Ascending aorta (tissue), 2 donors: Measurements from ENCODE around the gene FILIP1L. TPM values are rescaled to one million over a fixed set of nuclear protein-coding genes. Genes with fewer than 3 reads are reported as not detected.

Experiments used
- DNase-seq, 2 donors: peaks; one replicate each; pipeline ENCODE4 v3.0.0-alpha.2; 2019; ENCODE audit warnings: low spot score in 2 of 2
- H3K27ac ChIP-seq, 2 donors: fragments of 200-600 bp; sonication (generic); one replicate each; pipeline ENCODE4 v1.5.1; 2016 to 2017; ENCODE audit warnings: mild to moderate bottlenecking in 1 of 2
- H3K27me3 ChIP-seq: fragments of 200-600 bp; sonication (generic); one replicate; pipeline ENCODE4 v1.5.1; 2017
- H3K36me3 ChIP-seq, 2 donors: fragments of 200-600 bp; sonication (generic); one replicate each; pipeline ENCODE4 v1.5.1; 2016
- H3K4me1 ChIP-seq, 2 donors: fragments of 200-600 bp; sonication (generic); one replicate each; pipeline ENCODE4 v1.5.1; 2016 to 2017; ENCODE audit warnings: mild to moderate bottlenecking in 1 of 2
- H3K4me3 ChIP-seq, 2 donors: fragments of 200-600 bp; sonication (generic); one replicate each; pipeline ENCODE4 v1.5.1; 2016 to 2017; ENCODE audit warnings: mild to moderate bottlenecking in 1 of 2
- H3K9me3 ChIP-seq, 2 donors: fragments of 200-600 bp; sonication (generic); one replicate each; pipeline ENCODE4 v1.5.1; 2016
- intact Hi-C: fragments of 100-400 bp; cut with DNase I; formaldehyde crosslinking; loops from one replicate; pipeline ENCODE4 v1.15.1; 2023
- total RNA-seq: library from RNA; depleted of rRNA; stranded (reverse); fragments of >200 nt; gene quantifications from one replicate; pipeline ENCODE4 v1.1.0, GENCODE V29; 2016
- TF ChIP-seq, protein P1 (sequence below), 3 experiments: fragments of 200-600 bp in 2 of 3; fragments of 450-650 bp in 1 of 3; sonication (generic) in 2 of 3; IDR thresholded peaks; one replicate each; pipeline ENCODE4 v1.5.1; 2016 to 2019; ENCODE audit warnings: antibody characterized with exemption in 3 of 3, mild to moderate bottlenecking in 1 of 3, moderate library complexity in 1 of 3

The FILIP1L gene
- total RNA-seq, 1 donor from 2014 or later = 106 TPM

DNA sequence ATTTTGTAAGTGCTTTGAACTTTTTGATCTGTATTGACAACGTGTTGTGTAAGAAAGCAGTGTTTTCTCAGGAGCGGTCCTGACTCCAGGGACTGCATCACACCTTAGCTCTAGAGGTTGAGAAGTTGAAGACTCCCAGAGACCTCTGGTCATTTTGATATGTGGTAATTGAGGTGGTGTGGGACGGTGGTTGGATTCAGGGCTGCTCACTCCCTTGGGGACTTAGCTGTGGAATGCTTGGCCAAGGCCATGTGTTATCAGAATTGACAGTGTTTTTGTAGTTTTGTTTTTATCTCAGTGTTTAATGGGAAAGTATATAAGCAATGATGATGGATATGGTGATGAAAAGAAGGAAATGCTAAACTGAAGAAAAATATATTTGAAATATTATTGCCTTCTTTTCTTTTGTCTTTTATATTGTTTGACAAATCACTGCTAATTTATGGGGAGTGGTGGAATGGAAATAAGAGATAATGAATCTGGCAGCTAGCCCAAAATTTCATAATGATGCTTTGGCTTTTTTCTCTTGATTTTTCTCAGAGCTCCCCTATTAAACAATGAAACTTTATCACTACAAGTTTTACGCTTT is 280.6 kb downstream of the FILIP1L start:
- Histone ChIP-seq H3K4me1 (peaks cover 0 to 9% of the 10 kb centered on the region in 2 donors), H3K27me3 (no peaks in the 10 kb centered on the region), H3K9me3 (no peaks in the 10 kb centered on the region), H3K36me3 (no peaks in the 10 kb centered on the region), H3K27ac (peak overlapping the region; percentile 20 to 22), H3K4me3 (no peak overlapping the region)
- TF ChIP-seq, protein P1, sequence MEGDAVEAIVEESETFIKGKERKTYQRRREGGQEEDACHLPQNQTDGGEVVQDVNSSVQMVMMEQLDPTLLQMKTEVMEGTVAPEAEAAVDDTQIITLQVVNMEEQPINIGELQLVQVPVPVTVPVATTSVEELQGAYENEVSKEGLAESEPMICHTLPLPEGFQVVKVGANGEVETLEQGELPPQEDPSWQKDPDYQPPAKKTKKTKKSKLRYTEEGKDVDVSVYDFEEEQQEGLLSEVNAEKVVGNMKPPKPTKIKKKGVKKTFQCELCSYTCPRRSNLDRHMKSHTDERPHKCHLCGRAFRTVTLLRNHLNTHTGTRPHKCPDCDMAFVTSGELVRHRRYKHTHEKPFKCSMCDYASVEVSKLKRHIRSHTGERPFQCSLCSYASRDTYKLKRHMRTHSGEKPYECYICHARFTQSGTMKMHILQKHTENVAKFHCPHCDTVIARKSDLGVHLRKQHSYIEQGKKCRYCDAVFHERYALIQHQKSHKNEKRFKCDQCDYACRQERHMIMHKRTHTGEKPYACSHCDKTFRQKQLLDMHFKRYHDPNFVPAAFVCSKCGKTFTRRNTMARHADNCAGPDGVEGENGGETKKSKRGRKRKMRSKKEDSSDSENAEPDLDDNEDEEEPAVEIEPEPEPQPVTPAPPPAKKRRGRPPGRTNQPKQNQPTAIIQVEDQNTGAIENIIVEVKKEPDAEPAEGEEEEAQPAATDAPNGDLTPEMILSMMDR (IDR thresholded peaks at IDR 0.05) = no peak
- intact Hi-C loops = loop anchor here (2.0 kb wide), 1 partner anchor 421 kb away; no protein-coding TSS in a partner anchor
- no peak for DNase-seq

DNA sequence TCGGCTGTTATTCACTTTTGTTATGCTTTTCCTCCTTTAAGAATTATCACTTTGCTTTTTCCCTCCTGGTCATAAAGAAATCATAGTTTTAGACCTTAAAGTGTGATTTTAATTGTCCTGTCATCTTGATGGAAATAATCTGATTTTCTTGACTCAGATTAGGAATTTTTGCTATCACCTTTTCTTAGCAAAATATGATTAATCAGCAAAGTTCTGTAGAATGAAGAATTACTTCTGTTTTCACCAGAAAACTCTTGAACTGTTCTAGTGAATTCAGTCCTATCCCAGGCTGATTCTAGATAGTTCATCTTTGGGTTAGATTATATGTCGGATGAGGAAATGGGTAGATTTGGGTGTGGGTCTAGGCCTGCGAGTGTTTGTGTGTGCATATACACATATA is 284.5 kb downstream of the FILIP1L start:
- H3K27me3 ChIP-seq = no peaks in the 10 kb centered on the region
- H3K27ac ChIP-seq = no peak overlapping the region
- H3K9me3 ChIP-seq = no peaks in the 10 kb centered on the region
- DNase-seq = no peak
- H3K4me3 ChIP-seq = no peak overlapping the region
- peaks cover 0 to 9% of the 10 kb centered on the region in 2 donors for H3K4me1 ChIP-seq
- H3K36me3 ChIP-seq = no peaks in the 10 kb centered on the region
- TF ChIP-seq, protein P1 (IDR thresholded peaks at IDR 0.05) = no peak
- intact Hi-C loops = loop anchor here (10.0 kb wide), 1 partner anchor 1545 kb away; no protein-coding TSS in a partner anchor

DNA sequence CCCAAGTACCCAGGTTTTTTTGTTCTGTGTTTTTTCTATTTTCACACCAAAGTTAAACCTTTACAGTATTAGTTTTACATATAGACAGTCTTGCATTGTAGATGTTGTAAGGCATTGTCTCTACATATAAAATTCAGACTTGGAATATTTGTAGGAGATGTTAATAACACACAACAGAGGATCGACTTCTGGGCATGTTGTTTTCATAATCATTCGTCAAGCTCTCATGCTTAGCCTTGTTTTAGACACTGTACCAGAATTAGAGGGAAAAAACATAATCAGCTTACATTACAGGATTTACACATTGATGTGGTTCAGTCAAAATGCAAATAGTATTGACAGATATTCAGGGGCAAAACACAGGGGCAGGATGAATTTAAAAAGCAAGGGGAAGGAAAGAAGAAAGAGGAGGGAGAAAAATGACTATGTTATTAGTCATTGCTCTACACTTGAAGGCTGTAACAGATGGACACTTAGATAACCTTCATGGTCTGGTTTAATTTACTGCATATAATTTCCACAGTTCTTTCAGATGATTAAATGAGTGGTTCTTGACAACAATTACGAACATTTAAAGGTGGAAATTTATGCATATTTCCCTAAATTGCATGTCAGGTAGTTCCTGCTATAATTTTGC is 289.2 kb downstream of the FILIP1L start:
- no peak for DNase-seq
- Histone ChIP-seq H3K27ac (no peak overlapping the region), H3K36me3 (no peaks in the 10 kb centered on the region), H3K27me3 (no peaks in the 10 kb centered on the region), H3K4me1 (peaks cover 0 to 4% of the 10 kb centered on the region in 2 donors), H3K4me3 (no peak overlapping the region), H3K9me3 (no peaks in the 10 kb centered on the region)
- intact Hi-C loops = loop anchor here (10.0 kb wide), 1 partner anchor 1550 kb away; no protein-coding TSS in a partner anchor
- TF ChIP-seq, protein P1 (IDR thresholded peaks at IDR 0.05) = no peak

DNA sequence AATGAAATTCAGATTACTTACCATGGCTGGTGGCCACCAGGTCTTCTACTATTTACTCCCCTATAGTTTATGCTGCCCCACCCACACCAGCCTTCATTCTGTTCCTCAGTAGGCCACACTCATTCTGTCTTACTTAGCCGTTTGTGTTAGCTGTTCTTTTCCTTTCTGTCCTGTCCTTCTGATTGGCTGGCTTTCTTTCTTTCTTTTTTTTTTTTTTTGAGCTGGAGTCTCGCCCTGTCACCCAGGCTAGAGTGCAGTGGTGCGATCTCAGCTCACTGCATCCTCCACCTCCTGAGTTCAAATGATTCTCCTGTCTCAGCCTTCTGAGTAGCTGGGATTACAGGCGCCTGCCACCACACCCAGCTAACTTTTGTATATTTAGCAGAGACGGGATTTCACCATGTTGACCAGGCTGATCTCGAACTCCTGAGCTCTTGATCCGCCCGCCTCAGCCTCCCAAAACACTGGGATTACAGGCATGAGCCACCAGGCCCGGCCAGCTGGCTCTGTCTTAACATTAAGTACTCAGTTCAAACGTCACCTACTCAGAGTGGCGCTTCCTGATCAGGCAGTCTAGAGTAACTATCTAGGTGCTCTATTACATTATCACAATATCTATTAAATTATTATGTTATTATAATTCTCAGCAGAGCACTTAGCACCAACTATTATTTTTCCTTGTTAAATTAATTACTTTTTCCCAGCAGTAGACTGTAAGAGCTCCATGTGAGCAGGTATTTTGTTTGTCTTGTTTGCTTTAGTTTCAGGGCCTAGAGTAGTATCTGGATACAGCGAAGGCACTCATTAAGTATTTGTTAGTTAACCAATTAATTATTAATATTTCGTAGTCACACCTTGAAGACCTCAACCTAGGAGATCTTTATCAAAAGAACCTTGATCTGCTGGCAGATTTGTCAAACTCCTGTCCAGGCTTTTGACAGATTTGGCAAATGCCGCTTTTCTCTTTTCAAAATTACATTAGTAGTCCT is 290.3 kb downstream of the FILIP1L start:
- no peak for DNase-seq
- Histone ChIP-seq H3K9me3 (no peaks in the 10 kb centered on the region), H3K27me3 (no peaks in the 10 kb centered on the region), H3K27ac (no peak overlapping the region), H3K4me3 (no peak overlapping the region), H3K36me3 (no peaks in the 10 kb centered on the region), H3K4me1 (peaks cover 0 to 6% of the 10 kb centered on the region in 2 donors)
- TF ChIP-seq, protein P1 (IDR thresholded peaks at IDR 0.05) = no peak
- intact Hi-C loops = loop anchor here (10.0 kb wide), 1 partner anchor 1551 kb away; no protein-coding TSS in a partner anchor

DNA sequence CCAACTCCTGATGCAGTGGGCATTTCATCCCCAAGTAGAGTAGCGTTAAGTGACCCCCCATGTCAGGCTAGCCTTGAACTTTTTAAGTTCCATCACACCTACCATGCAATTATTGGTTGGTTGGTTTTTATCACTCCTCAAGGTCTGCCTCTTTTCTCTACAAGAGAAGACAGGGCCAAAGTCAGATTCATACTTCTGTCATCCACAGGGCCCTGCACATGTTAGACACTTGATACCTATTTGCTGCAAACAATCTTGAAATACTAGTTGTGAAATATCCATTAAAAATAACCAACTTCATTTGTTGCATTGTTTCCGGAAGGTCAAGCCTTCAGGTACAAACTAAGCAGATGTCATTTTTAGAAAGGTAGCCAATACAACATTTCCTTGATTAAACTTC is 295.5 kb downstream of the FILIP1L start:
- intact Hi-C loops = loop anchor here (5.0 kb wide), 2 partner anchors 443 to 917 kb away; partner anchors contain the start of genes DCBLD2 and TBC1D23
- peaks cover 0 to 19% of the 10 kb centered on the region in 2 donors for H3K4me1 ChIP-seq
- H3K9me3 ChIP-seq = no peaks in the 10 kb centered on the region
- DNase-seq = no peak
- TF ChIP-seq, protein P1 (IDR thresholded peaks at IDR 0.05) = no peak
- no peak overlapping the region for H3K27ac ChIP-seq
- H3K27me3 ChIP-seq = no peaks in the 10 kb centered on the region
- H3K36me3 ChIP-seq = no peaks in the 10 kb centered on the region
- H3K4me3 ChIP-seq = peak overlapping the region; percentile 71 to 79
